HG03354 (cell line): ENCODE measurements around the gene POLE.
A peak's percentile ranks its signal among the peaks of the same experiment; 100 is the strongest.

Experiments used
- ATAC-seq: cut with Tn5 transposase; IDR thresholded peaks from one replicate; pipeline ENCODE4 v1.9.1; 2021; ENCODE audit warnings: mild to moderate bottlenecking; ENCODE audit not compliant: unreplicated experiment, poor library complexity, severe bottlenecking

Gene POLE

GRCh38 chr12:132686825-132687210 is 324 bp downstream of the POLE start:
- ATAC-seq: peak; percentile 27

DNA sequence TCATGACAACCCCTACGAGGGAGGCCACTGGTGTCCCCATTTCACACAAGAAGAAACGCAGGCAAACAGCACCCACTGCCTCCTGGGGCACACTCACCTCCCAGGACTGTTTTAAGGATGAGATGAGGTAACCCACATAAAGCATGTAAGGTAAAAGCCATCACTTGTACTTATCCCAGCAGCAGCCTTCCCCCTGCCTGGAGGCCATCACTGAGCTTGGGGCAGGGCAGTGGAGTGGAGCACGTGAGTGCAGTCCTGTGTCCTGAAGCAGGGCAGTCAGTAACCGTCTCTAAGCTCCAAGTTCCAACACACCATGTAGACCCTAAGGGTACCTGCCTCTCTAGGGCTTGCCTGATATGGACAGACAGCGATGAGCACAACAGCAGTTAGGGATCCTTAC is 1.7 kb downstream of the POLE start:
- no peak for ATAC-seq

- ATAC-seq: no peak
Measured at GRCh38 chr12:132677492-132677891, 9.7 kb downstream of the POLE start.

GRCh38 chr12:132675757-132676432 is 11.2 kb downstream of the POLE start:
- no peak for ATAC-seq

GRCh38 chr12:132674561-132674960 is 12.6 kb downstream of the POLE start:
- no peak for ATAC-seq

DNA sequence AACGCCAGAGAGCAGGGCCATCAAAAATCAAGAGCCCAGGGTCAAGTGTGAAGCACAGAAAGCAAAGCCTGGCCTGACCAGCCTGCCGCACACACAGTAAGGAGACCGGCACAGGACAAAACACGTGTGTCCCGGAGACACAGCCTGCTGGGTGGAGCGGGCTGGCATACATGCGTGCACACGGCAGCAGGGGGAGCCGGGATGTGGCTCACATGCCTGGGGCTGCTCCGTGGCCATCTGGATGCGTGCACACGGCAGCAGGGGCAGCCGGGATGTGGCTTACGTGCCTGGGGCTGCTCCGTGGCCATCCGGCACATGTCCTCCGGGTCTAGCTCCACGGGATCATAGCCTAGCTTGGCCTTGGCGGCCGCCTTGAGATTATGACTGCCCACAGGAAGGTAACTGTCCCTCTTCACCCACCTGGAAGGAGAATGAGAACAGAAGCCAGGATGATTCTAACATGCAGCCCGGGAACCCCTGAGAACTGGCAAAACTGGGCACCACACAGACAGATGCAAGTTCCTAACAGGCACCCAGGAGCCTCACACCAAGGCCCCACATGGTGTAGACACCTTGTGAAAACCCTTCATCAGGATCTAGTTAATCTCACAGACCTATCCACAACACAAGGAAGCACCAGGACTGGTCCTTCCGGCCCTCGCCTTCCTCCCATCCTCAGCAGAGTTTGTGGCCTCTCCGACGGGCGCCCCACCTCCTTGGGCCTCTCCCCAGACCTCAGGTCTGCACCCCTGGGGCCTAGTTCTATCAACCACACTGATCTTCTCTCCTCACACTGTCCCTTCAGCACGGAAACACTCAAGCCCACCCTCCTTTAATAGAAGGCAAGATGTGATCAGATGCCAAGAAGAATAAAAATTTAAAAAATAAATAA is 13.6 kb downstream of the POLE start:
- no peak for ATAC-seq

DNA sequence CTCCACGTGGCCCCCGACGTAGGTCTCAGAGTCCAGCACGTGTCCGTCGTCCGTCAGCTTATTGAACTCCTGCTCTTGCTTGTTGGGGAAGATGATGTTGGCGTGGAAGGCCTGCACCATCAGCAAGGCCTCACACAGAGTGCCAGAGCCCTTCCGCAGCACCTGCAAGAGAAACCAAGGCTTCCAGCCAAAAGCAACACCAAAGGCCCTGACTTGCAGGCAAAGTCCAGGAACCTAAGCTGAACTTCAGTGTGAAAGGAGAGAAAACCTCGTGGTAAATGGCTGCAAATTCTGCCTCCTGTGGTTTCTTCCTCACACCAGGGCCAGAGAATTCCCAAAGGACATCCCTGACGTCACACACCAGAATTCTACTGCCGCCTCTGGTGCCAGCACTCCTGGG is 14.5 kb downstream of the POLE start:
- no peak for ATAC-seq

GRCh38 chr12:132672116-132672515 is 15.0 kb downstream of the POLE start:
- ATAC-seq: no peak

- no peak for ATAC-seq
Measured at GRCh38 chr12:132669166-132669879, 17.8 kb downstream of the POLE start.

- no peak for ATAC-seq
Measured at GRCh38 chr12:132668191-132669088, 18.7 kb downstream of the POLE start.

DNA sequence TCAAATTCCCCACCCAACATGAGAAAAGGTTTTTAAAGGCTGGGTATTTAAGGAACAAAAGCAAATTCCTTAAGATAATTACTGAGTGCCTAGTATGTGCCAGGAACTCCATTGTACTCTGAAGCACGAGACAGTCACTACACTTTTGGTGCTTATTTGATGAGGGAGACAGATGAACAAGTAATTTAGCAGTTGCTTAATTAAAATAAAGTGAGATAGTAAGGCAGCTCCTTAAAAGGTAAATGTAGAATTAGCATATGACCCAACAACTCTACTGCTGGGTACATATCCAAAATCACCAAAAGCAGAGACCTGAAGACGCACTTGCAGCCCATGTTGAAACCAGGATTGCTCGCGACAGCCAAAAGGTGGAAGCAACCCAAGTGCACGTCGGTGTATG is 21.3 kb downstream of the POLE start:
- no peak for ATAC-seq

- ATAC-seq: no peak
Measured at GRCh38 chr12:132665149-132665491, 22.0 kb downstream of the POLE start.

DNA sequence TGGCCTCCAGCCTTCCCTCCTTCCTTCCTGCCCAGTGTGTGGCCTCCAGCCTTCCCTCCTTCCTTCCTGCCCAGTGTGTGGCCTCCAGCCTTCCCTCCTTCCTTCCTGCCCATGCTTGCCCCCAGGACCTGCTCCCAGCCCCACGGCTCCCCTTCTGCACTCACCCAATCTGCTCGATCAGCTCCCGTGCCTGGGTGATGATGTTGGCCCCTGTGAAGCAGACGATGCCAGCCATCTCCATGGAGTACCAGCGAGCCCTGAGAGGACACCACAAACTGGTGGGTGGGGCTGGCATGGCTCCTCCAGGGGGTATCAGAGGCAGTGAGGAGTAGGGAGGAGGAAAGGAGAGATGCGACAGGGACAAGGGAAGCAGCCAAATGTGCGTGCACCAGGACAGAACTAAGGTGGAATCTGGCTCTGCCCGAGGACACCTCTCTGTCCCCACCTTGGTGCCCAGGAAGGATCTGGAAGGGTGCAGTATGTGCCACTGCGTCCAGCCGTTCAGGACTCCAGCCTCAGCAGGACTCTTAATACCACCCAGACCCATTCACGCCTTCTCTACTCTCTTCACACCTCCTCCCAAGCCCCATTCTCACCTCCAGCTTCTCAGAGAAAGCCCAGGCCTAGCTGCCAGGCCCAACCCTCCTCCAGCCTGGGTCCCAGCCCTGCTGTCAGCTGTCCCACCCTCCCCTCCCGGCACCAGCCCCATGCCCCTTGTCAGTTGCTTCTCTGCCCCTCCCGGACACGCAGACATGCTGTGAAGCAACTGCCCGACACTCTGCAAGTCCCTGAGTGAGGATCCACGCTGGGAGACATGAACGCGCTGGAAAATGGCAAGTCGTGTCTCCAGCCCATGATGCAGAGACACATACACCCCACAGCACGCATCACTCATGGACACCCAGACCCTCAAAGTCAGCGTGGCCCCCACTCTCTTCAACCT is 22.7 kb downstream of the POLE start:
- ATAC-seq: no peak

- ATAC-seq: no peak
Measured at GRCh38 chr12:132662901-132663755, 24.0 kb downstream of the POLE start.

DNA sequence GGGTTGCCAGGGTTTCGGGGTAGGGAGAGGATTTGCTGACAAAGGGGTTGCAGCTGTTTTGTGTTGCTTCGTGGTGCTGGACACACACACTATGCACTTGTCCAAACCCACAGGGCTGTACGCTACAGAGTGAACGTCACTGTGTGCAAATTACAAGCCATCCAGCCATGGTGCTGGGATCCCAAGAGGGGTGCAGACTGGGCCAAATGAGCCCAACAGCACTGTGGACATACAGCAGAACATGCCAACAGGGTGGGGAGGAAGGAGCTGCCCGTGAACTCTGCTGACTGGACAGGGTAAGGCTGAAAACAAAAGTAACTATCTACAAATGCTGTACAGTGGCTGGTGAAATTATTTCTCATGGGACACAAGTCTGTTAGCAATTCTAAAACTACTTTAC is 25.2 kb downstream of the POLE start:
- ATAC-seq: no peak

DNA sequence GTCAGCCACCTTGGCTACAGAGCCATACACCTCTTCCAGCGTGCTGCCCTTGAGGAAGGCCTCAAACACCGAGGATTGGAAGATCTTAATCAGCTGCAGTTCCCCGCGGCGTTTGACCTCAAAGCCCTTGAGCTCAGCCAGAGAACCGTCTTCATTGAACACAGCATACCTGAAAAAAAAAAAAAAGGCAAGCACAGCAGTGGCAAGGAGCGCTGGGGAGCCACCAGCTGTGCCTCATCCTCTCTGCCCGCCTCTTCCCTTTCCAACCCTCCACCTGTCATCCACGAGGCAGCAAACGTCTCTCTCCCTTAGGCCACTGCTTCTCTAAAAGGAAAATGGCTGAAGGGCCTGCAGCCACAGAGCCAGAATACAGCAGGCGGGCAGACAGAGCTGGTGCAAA is 26.1 kb downstream of the POLE start:
- no peak for ATAC-seq

GRCh38 chr12:132660052-132660451 is 27.1 kb downstream of the POLE start:
- no peak for ATAC-seq

- no peak for ATAC-seq
Measured at GRCh38 chr12:132659146-132659545, 28.0 kb downstream of the POLE start.
